ENCODE results near the gene CENPP. TPM values are rescaled to one million over a fixed set of nuclear protein-coding genes. Genes with fewer than 3 reads are reported as not detected.
A peak's percentile ranks its signal among the peaks of the same experiment; 100 is the strongest.
"Not testable (repeated sequence)": the region's sequence is repeated elsewhere in the genome, so short reads cannot be mapped to it uniquely, and the experiment has no call there.

CENPP gene
- total RNA-seq, 1 donor from 2014 or later, result 1.9 TPM

- Histone ChIP-seq H2AFZ (ENCODE audit: low read depth, low read length) (no peak overlapping the region), H3K4me1 (ENCODE audit: insufficient read depth, low read length) (peaks cover 12% of the 10 kb centered on the region), H3K4me3 (ENCODE audit: insufficient read depth, low read depth, low read length) (no peak overlapping the region), H4K20me1 (ENCODE audit: insufficient read depth, low read length) (no peaks in the 10 kb centered on the region), H3K4me2 (ENCODE audit: low read length) (no peak overlapping the region), H3K9ac (ENCODE audit: low read length) (peak overlapping the region; percentile 29), H3K79me2 (ENCODE audit: insufficient read depth, low read length) (no peaks in the 10 kb centered on the region), H3K36me3 (ENCODE audit: insufficient read depth, low read length) (no peaks in the 10 kb centered on the region), H3K27ac (ENCODE audit: low read depth, low read length) (peak overlapping the region; percentile 63), H3K27me3 (ENCODE audit: insufficient read depth, low read length) (no peaks in the 10 kb centered on the region), H3K9me3 (ENCODE audit: insufficient read depth, low read depth, low read length) (no peaks in the 10 kb centered on the region)
- Mint-ChIP-seq H3K4me3 (ENCODE audit: unreplicated experiment) (no peak overlapping the region), H3K36me3 (ENCODE audit: low read depth, unreplicated experiment) (no peaks in the 10 kb centered on the region), H3K27ac (ENCODE audit: unreplicated experiment) (no peak overlapping the region), H3K27me3 (ENCODE audit: low read depth, unreplicated experiment) (no peaks in the 10 kb centered on the region), H3K9me3 (ENCODE audit: unreplicated experiment) (no peaks in the 10 kb centered on the region), H3K4me1 (ENCODE audit: low read depth, unreplicated experiment) (peaks cover 5% of the 10 kb centered on the region)
- no peak for FAIRE-seq
- peak; percentile 36 for DNase-seq (ENCODE audit: low read depth)
- TF ChIP-seq EZH2 (IDR thresholded peaks at IDR 0.05; ENCODE audit: insufficient read depth, low read length) (no peak), CTCF (IDR thresholded peaks at IDR 0.05; ENCODE audit: insufficient read depth, low read depth, low read length) (no peak)
Observed at GRCh38 chr9:92563116-92564100, 237.7 kb downstream of the CENPP start.

GRCh38 chr9:92564504-92564903, 238.8 kb downstream of the CENPP start:
- Histone ChIP-seq H3K27ac (ENCODE audit: low read depth, low read length) (peak overlapping the region; percentile 46), H4K20me1 (ENCODE audit: insufficient read depth, low read length) (no peaks in the 10 kb centered on the region), H3K9ac (ENCODE audit: low read length) (no peak overlapping the region), H3K36me3 (ENCODE audit: insufficient read depth, low read length) (no peaks in the 10 kb centered on the region), H3K4me1 (ENCODE audit: insufficient read depth, low read length) (peaks cover 12% of the 10 kb centered on the region), H3K79me2 (ENCODE audit: insufficient read depth, low read length) (no peaks in the 10 kb centered on the region), H3K9me3 (ENCODE audit: insufficient read depth, low read depth, low read length) (no peaks in the 10 kb centered on the region), H2AFZ (ENCODE audit: low read depth, low read length) (no peak overlapping the region), H3K4me3 (ENCODE audit: insufficient read depth, low read depth, low read length) (no peak overlapping the region), H3K4me2 (ENCODE audit: low read length) (no peak overlapping the region), H3K27me3 (ENCODE audit: insufficient read depth, low read length) (no peaks in the 10 kb centered on the region)
- no peaks in the 10 kb centered on the region for H3K36me3 Mint-ChIP-seq (ENCODE audit: low read depth, unreplicated experiment)
- H3K4me1 Mint-ChIP-seq (ENCODE audit: low read depth, unreplicated experiment), result peaks cover 5% of the 10 kb centered on the region
- no peaks in the 10 kb centered on the region for H3K27me3 Mint-ChIP-seq (ENCODE audit: low read depth, unreplicated experiment)
- H3K4me3 Mint-ChIP-seq (ENCODE audit: unreplicated experiment), result no peak overlapping the region
- TF ChIP-seq CTCF (IDR thresholded peaks at IDR 0.05; ENCODE audit: insufficient read depth, low read depth, low read length) (no peak), EZH2 (IDR thresholded peaks at IDR 0.05; ENCODE audit: insufficient read depth, low read length) (no peak)
- FAIRE-seq, result no peak
- H3K27ac Mint-ChIP-seq (ENCODE audit: unreplicated experiment), result no peak overlapping the region
- DNase-seq (ENCODE audit: low read depth), result peak; percentile 92
- H3K9me3 Mint-ChIP-seq (ENCODE audit: unreplicated experiment), result no peaks in the 10 kb centered on the region

- no peaks in the 10 kb centered on the region for H3K27me3 ChIP-seq (ENCODE audit: insufficient read depth, low read length)
- no peak overlapping the region for H2AFZ ChIP-seq (ENCODE audit: low read depth, low read length)
- no peak overlapping the region for H3K4me2 ChIP-seq (ENCODE audit: low read length)
- H3K4me3 Mint-ChIP-seq (ENCODE audit: unreplicated experiment), result no peak overlapping the region
- H4K20me1 ChIP-seq (ENCODE audit: insufficient read depth, low read length), result no peaks in the 10 kb centered on the region
- no peak overlapping the region for H3K4me3 ChIP-seq (ENCODE audit: insufficient read depth, low read depth, low read length)
- H3K9me3 ChIP-seq (ENCODE audit: insufficient read depth, low read depth, low read length), result no peaks in the 10 kb centered on the region
- no peaks in the 10 kb centered on the region for H3K79me2 ChIP-seq (ENCODE audit: insufficient read depth, low read length)
- H3K27ac ChIP-seq (ENCODE audit: low read depth, low read length), result peak overlapping the region; percentile 0
- TF ChIP-seq CTCF (IDR thresholded peaks at IDR 0.05; ENCODE audit: insufficient read depth, low read depth, low read length), result no peak
- TF ChIP-seq EZH2 (IDR thresholded peaks at IDR 0.05; ENCODE audit: insufficient read depth, low read length), result no peak
- DNase-seq (ENCODE audit: low read depth), result peak; percentile 82
- no peaks in the 10 kb centered on the region for H3K27me3 Mint-ChIP-seq (ENCODE audit: low read depth, unreplicated experiment)
- no peak overlapping the region for H3K27ac Mint-ChIP-seq (ENCODE audit: unreplicated experiment)
- peaks cover 12% of the 10 kb centered on the region for H3K4me1 ChIP-seq (ENCODE audit: insufficient read depth, low read length)
- no peak for FAIRE-seq
- H3K9me3 Mint-ChIP-seq (ENCODE audit: unreplicated experiment), result no peaks in the 10 kb centered on the region
- no peaks in the 10 kb centered on the region for H3K36me3 Mint-ChIP-seq (ENCODE audit: low read depth, unreplicated experiment)
- H3K4me1 Mint-ChIP-seq (ENCODE audit: low read depth, unreplicated experiment), result peaks cover 5% of the 10 kb centered on the region
- H3K9ac ChIP-seq (ENCODE audit: low read length), result no peak overlapping the region
- no peaks in the 10 kb centered on the region for H3K36me3 ChIP-seq (ENCODE audit: insufficient read depth, low read length)
Observed at GRCh38 chr9:92564982-92565381, 239.2 kb downstream of the CENPP start.

- not testable (repeated sequence) for H3K9me3 ChIP-seq (ENCODE audit: insufficient read depth, low read depth, low read length); H3K4me1 Mint-ChIP-seq (ENCODE audit: low read depth, unreplicated experiment); H3K4me2 ChIP-seq (ENCODE audit: low read length); H3K79me2 ChIP-seq (ENCODE audit: insufficient read depth, low read length); H3K4me3 Mint-ChIP-seq (ENCODE audit: unreplicated experiment); H3K27me3 ChIP-seq (ENCODE audit: insufficient read depth, low read length); H2AFZ ChIP-seq (ENCODE audit: low read depth, low read length); H3K27ac Mint-ChIP-seq (ENCODE audit: unreplicated experiment); H3K27ac ChIP-seq (ENCODE audit: low read depth, low read length); FAIRE-seq; H3K9ac ChIP-seq (ENCODE audit: low read length); H4K20me1 ChIP-seq (ENCODE audit: insufficient read depth, low read length); H3K4me3 ChIP-seq (ENCODE audit: insufficient read depth, low read depth, low read length); H3K9me3 Mint-ChIP-seq (ENCODE audit: unreplicated experiment); DNase-seq (ENCODE audit: low read depth); H3K36me3 Mint-ChIP-seq (ENCODE audit: low read depth, unreplicated experiment); H3K4me1 ChIP-seq (ENCODE audit: insufficient read depth, low read length); H3K36me3 ChIP-seq (ENCODE audit: insufficient read depth, low read length); H3K27me3 Mint-ChIP-seq (ENCODE audit: low read depth, unreplicated experiment)
Observed at GRCh38 chr9:92571871-92572270, 246.1 kb downstream of the CENPP start.

All from astrocyte (in vitro differentiated cells and primary cell).